Suprapubic skin (tissue), 4 donors: ENCODE data around the gene TANGO6. TPM values are rescaled to one million over a fixed set of nuclear protein-coding genes. Genes with fewer than 3 reads are reported as not detected.
"Not testable (repeated sequence)": the region's sequence is repeated elsewhere in the genome, so short reads cannot be mapped to it uniquely, and the experiment has no call there.

Source experiments
- DNase-seq, 2 donors: peaks; one replicate each; pipeline ENCODE4 v3.0.0-alpha.2; 2019; ENCODE audit warnings: low spot score in 2 of 2
- H3K27ac ChIP-seq: fragments of 200-600 bp; sonication (generic); one replicate; pipeline ENCODE4 v1.5.1; 2019
- H3K27me3 ChIP-seq: fragments of 200-600 bp; sonication (generic); one replicate; pipeline ENCODE4 v1.5.1; 2019
- H3K36me3 ChIP-seq: fragments of 200-600 bp; sonication (generic); one replicate; pipeline ENCODE4 v1.5.1; 2019
- H3K4me1 ChIP-seq: fragments of 200-600 bp; sonication (generic); one replicate; pipeline ENCODE4 v1.5.1; 2019
- H3K4me3 ChIP-seq: fragments of 200-600 bp; sonication (generic); one replicate; pipeline ENCODE4 v1.5.1; 2019; ENCODE audit warnings: mild to moderate bottlenecking
- H3K9me3 ChIP-seq: fragments of 200-600 bp; sonication (generic); one replicate; pipeline ENCODE4 v1.5.1; 2019
- CTCF ChIP-seq, 2 donors: fragments of 200-600 bp in 1 of 2; fragments of 450-650 bp in 1 of 2; sonication (generic) in 1 of 2; IDR thresholded peaks; one replicate each; pipeline ENCODE4 v1.5.1; 2016 to 2019; ENCODE audit warnings: antibody characterized with exemption in 2 of 2, mild to moderate bottlenecking in 1 of 2, moderate library complexity in 1 of 2
- EP300 ChIP-seq: sonication (generic); formaldehyde crosslinking; IDR thresholded peaks from one replicate; pipeline ENCODE4 v1.6.1; 2017; ENCODE audit warnings: antibody characterized with exemption
- POLR2A ChIP-seq, 2 donors: fragments of 450-650 bp; IDR thresholded peaks; one replicate each; pipeline ENCODE4 v1.6.1; 2017; ENCODE audit warnings: antibody characterized with exemption in 2 of 2, mild to moderate bottlenecking in 2 of 2, moderate library complexity in 2 of 2
- POLR2AphosphoS5 ChIP-seq, 3 donors: sonication (generic); formaldehyde crosslinking; IDR thresholded peaks; one replicate each; pipeline ENCODE4 v1.6.1; 2017; ENCODE audit warnings: antibody characterized with exemption in 3 of 3
- WGBS: methylation state at CpG from one replicate; pipeline ENCODE4 v1.1.5; 2018; 5-methylcytosine and 5-hydroxymethylcytosine counted together
- total RNA-seq, 4 donors: library from RNA; depleted of rRNA; stranded (reverse); fragments of >200 nt; gene quantifications; one replicate each; pipeline ENCODE4 v1.1.0, GENCODE V29; 2016

The TANGO6 gene
- total RNA-seq, 4 donors from 2014 or later = 10.6 to 14.0 (median 12.0) TPM

GRCh38 chr16:69119536-69119935 lies 276.2 kb downstream of the TANGO6 start:
- peaks cover 12% of the 10 kb centered on the region for H3K4me1 ChIP-seq
- TF ChIP-seq CTCF (IDR thresholded peaks at IDR 0.05) = no peak
- no peak for TF ChIP-seq POLR2AphosphoS5 (IDR thresholded peaks at IDR 0.05)
- TF ChIP-seq POLR2A (IDR thresholded peaks at IDR 0.05) = no peak
- TF ChIP-seq EP300 = no peak
- H3K4me3 ChIP-seq = no peak overlapping the region
- H3K36me3 ChIP-seq = peaks cover 61% of the 10 kb centered on the region
- 100% methylated on average over 1 of the region's 2 CpGs for WGBS
- H3K9me3 ChIP-seq = no peaks in the 10 kb centered on the region
- DNase-seq = no peak
- H3K27ac ChIP-seq = no peak overlapping the region
- H3K27me3 ChIP-seq = no peaks in the 10 kb centered on the region

- peak in 1 of 2 donors; percentile 64 for DNase-seq
- no peak overlapping the region for H3K27ac ChIP-seq
- peaks cover 12% of the 10 kb centered on the region for H3K4me1 ChIP-seq
- no peaks in the 10 kb centered on the region for H3K9me3 ChIP-seq
- no peak for TF ChIP-seq POLR2A (IDR thresholded peaks at IDR 0.05)
- no peak for TF ChIP-seq CTCF (IDR thresholded peaks at IDR 0.05)
- no peak for TF ChIP-seq EP300
- no peak for TF ChIP-seq POLR2AphosphoS5 (IDR thresholded peaks at IDR 0.05)
- 95% methylated on average over 19 of the region's 19 CpGs for WGBS
- peaks cover 59% of the 10 kb centered on the region for H3K36me3 ChIP-seq
- H3K4me3 ChIP-seq = no peak overlapping the region
- H3K27me3 ChIP-seq = no peaks in the 10 kb centered on the region
These were observed 276.8 kb downstream of the TANGO6 start for GRCh38 chr16:69120096-69120664.

- H3K36me3 ChIP-seq = peaks cover 36% of the 10 kb centered on the region
- WGBS = 67% methylated on average over 3 of the region's 3 CpGs
- no peaks in the 10 kb centered on the region for H3K27me3 ChIP-seq
- TF ChIP-seq CTCF (IDR thresholded peaks at IDR 0.05) (peak; percentile 53 to 69), EP300 (no peak)
- no peak overlapping the region for H3K4me3 ChIP-seq
- peaks cover 7% of the 10 kb centered on the region for H3K4me1 ChIP-seq
- peak in 1 of 2 donors; percentile 32 for DNase-seq
- no peaks in the 10 kb centered on the region for H3K9me3 ChIP-seq
- H3K27ac ChIP-seq = no peak overlapping the region
These were observed 280.6 kb downstream of the TANGO6 start for GRCh38 chr16:69123910-69124309.

GRCh38 chr16:69124406-69124805 lies 281.1 kb downstream of the TANGO6 start:
- not testable (repeated sequence) for H3K4me3 ChIP-seq, H3K9me3 ChIP-seq, H3K4me1 ChIP-seq, H3K27ac ChIP-seq, H3K27me3 ChIP-seq
- H3K36me3 ChIP-seq = peaks cover 31% of the 10 kb centered on the region
- 83% methylated on average over 8 of the region's 8 CpGs for WGBS
- peak in 1 of 2 donors; percentile 41 for DNase-seq

GRCh38 chr16:69124961-69125360 lies 281.6 kb downstream of the TANGO6 start:
- not testable (repeated sequence) for H3K4me3 ChIP-seq, H3K27ac ChIP-seq, H3K27me3 ChIP-seq, H3K9me3 ChIP-seq
- 93% methylated on average over 14 of the region's 14 CpGs for WGBS
- Histone ChIP-seq H3K36me3 (peaks cover 25% of the 10 kb centered on the region), H3K4me1 (peaks cover 12% of the 10 kb centered on the region)
- DNase-seq = peak in 1 of 2 donors; percentile 50

- no peak overlapping the region for H3K27ac ChIP-seq
- H3K9me3 ChIP-seq = no peaks in the 10 kb centered on the region
- H3K27me3 ChIP-seq = no peaks in the 10 kb centered on the region
- peaks cover 14% of the 10 kb centered on the region for H3K36me3 ChIP-seq
- no peak overlapping the region for H3K4me3 ChIP-seq
- peaks cover 24% of the 10 kb centered on the region for H3K4me1 ChIP-seq
- DNase-seq = no peak
- 76% methylated on average over 3 of the region's 3 CpGs for WGBS
- TF ChIP-seq POLR2A (IDR thresholded peaks at IDR 0.05) = no peak
- TF ChIP-seq EP300 = no peak
- no peak for TF ChIP-seq POLR2AphosphoS5 (IDR thresholded peaks at IDR 0.05)
- TF ChIP-seq CTCF (IDR thresholded peaks at IDR 0.05) = no peak
These were observed 282.9 kb downstream of the TANGO6 start for GRCh38 chr16:69126221-69126620.

GRCh38 chr16:69126801-69127200 lies 283.5 kb downstream of the TANGO6 start:
- Histone ChIP-seq H3K36me3 (peaks cover 14% of the 10 kb centered on the region), H3K4me1 (peaks cover 28% of the 10 kb centered on the region)
- H3K9me3 ChIP-seq, H3K27me3 ChIP-seq, H3K4me3 ChIP-seq, H3K27ac ChIP-seq: not testable (repeated sequence)
- DNase-seq = peak in 1 of 2 donors; percentile 52
- 98% methylated on average over 10 of the region's 10 CpGs for WGBS
